Fibroblast of skin of abdomen (primary cell): ENCODE results near the gene DENND4C.
"Not testable (repeated sequence)": the region's sequence is repeated elsewhere in the genome, so short reads cannot be mapped to it uniquely, and the experiment has no call there.

ENCODE experiments used
- DNase-seq: peaks from one replicate; pipeline ENCODE4 v3.0.0-alpha.2; 2013

Gene DENND4C

DNA sequence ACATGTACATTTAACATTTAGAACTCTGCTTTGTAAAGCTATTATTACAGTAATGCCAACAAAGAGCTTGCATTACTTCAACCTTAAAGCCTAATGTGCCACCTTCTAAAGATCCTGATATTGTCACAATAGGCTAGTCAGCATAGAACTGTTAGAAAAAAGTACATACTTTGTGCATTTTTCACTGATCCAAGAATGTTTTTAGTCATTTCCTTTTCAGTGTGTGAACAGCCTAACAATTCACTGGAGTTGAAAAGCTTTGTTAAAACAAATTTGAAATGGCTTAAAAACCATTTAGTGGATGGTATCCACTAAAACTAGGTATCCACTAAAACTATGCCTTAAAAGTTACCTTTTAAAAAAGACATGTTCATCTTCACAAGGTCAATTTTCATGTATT is 145.0 kb downstream of the DENND4C start:
- peak; percentile 40 for DNase-seq

DNA sequence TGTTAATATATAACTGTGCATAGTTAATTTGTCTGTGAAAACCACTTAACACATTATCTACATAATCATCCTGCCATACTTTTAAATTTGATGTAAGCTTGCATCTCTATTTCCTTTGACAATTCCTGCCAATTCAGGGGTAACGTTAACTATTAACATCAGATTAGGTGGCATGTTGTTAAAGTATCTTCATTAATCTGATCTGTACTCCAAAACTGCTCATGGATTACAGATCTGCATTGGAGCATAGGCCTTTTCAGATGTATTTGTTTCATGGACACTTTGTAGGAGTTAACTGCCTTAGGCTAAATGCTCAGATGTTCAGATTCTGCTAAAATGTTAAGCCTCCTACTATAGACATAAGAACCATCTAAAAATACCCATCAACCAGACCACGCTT is 146.4 kb downstream of the DENND4C start:
- DNase-seq: no peak

DNA sequence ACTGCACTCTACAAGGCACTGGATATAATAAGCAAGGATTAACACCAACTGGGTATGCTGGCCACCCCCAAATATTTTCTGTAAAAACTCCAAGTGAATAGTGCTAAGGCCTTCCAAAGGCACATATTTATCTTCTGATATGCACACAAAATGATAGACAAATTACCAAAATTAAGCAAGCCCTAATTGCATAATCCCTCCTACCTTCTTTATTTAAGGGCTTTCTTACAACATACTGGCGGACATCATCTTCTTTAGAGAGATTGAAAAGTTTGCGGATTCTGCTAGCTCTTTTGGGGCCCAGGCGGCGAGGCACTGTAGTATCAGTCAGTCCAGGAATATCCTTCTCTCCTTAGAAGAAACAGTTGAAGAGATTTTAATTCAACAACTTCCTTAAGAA is 147.7 kb downstream of the DENND4C start:
- DNase-seq: no peak

GRCh38 chr9:19378647-19379046 is 148.2 kb downstream of the DENND4C start:
- no peak for DNase-seq

- no peak for DNase-seq
Observed at GRCh38 chr9:19379283-19379682, 148.8 kb downstream of the DENND4C start.

DNA sequence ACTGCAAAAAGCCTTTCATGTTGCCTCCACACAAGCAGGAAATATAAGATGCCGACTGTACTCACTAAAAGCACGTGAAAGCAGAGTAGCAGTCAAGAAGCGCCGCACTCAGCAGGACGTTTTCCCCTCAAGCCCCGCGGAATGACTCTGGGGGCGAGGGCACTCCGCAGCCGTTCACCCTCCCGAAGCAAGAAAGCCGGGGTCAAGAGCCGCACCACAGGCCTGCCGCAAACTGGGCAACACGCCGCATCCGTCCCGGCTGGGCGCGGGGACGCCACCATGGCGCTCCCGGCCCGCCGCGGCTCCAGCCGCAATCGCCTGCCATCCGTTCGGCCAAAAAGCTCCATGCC is 149.2 kb downstream of the DENND4C start:
- no peak for DNase-seq

DNA sequence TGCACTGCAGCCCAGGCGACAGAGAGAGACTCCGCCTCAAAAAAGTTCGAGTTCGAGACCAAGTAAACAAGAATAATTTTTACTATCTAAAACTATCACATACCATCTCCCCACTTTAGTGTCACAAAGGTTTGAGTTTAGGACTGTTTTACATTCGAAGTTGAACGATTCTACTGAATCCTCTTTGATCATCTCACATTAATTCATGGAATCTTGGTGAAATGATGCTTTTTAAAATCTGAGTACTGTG is 150.3 kb downstream of the DENND4C start:
- no peak for DNase-seq

GRCh38 chr9:19381656-19382055 is 151.2 kb downstream of the DENND4C start:
- DNase-seq: no peak

GRCh38 chr9:19385212-19385611 is 154.7 kb downstream of the DENND4C start:
- DNase-seq: not testable (repeated sequence)

- no peak for DNase-seq
Observed at GRCh38 chr9:19385786-19386501, 155.5 kb downstream of the DENND4C start.

DNA sequence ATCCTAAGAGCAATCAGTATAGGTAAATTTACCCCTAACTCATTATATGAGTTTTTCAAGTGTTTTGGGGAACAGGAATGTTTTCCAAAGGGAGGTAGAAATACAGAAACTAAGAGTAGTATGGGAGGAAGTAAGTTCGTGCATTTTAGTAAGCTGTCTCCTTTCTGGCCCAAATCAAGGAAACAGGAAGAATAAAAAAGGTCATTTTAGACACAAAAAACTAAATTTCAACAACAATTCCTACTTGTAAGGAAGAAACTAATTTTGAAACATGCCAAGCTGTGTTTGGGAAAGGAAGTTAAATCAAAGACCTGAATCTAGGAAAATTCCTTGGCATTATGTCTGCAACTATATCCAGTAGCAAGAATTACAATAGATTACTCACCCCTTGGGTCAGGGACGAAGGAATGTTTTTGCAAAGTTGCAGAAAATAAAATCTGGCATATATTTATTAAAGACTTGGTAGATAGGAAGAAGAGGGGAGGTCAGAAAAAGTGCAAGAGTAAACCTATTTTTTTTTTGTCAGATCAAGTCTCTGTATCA is 156.1 kb downstream of the DENND4C start:
- DNase-seq: no peak

DNA sequence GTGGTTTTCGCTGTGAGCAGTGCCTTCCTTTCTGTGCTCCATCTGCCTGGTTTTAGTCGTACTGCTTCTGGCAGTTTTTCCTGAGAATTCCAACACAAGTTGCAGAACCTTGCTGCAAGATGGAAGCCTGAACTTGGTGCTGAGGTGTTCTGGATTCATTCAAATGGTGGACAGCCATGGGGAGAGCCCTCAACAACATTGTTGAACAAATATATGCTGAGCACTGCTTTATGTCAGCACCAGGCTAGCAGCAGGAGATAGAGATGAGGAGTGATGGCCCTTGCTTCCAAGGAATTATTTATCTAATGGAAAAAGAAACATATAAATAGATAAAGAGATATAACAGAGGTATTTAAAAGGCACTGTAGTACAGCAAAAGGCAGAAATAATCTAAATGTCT is 156.8 kb downstream of the DENND4C start:
- DNase-seq: no peak

DNA sequence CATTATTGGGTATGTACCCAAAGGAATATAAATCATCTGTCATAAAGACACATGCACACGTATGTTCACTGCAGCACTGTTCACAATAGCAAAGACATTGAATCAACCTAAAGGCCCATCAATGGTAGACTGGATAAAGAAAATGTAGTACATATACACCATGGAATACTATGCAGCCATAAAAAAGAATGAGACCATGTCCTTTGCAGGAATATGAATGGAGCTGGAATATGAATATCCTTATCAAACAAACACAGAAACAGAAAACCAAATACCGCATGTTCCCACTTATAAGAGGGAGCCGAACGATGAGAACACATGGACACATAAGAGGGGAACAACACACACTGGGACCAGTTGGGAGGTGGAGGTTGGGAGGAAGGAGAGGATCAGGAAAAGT is 159.0 kb downstream of the DENND4C start:
- not testable (repeated sequence) for DNase-seq

DNA sequence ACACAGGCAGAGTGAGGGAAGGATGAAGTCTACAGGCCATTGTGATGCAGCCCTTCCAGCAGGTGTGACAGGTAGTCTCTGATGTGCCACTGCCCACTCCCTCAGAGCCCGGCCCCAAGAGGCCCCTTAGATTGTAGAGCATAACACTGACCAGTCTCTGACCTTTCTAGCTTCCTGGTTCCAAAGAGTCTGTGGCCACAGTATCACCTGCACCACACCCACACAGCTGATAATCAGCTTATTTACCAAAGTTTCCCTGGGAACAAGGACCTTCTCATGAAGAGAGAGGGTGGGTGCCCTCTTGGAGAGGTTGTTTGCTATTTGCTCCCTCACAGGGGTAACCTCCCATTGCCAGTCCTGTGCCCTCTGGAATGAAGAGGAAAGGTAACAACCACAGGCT is 167.4 kb downstream of the DENND4C start:
- no peak for DNase-seq

DNA sequence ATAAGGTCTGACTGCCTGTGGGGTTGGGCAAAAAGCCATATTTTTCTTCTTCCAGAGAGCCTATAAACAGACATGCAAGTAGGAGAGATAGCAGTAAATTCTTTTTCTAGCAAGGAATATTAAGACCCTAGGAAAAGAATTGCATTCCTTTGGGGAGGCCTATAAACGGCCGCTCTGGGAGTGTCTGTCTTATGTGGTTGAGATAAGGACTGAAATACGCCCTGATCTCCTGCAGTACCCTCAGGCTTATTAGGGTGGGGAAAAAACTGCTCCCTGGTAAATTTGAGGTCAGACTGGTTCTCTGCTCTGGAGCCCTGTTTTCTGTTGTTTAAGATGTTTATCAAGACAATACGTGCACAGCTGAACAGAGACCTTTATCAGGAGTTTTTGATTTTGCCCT is 172.7 kb downstream of the DENND4C start:
- not testable (repeated sequence) for DNase-seq

DNA sequence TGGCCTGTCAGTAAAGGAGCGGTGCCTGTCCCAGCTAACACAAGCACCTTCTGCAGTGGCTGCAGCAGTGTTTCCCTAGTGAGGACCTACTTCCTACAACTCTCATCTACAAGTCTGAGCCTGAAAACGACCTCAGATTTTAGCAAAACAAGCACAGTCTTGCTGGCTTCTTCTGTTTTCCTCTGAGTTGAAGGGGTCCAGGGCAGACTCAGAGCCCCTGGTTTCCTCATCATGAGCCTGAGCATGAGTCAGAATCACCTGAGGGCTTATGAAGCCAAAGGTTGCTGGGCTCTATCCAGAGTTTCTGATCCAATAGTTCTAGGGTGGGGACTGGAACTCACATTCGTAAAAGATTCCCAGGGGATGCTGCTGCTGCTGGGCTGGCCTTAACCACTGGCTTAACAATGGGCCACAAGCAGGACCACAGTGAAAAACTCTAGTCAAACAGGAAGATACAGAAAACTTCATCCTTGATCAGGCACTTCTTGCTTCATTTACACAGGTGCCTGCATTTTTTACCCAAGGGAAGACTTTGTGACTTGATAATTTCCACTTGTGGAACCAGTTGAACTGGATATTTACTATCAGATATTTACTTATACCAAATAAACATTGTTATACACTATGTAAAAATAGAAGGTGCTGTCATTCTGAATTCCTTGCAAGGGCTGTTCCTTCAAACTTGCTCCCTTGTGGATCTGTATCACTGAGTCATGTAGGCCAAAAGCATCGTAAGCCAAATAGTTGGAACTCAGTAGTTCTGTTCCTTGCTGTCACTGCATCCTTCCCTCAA is 174.0 kb downstream of the DENND4C start:
- DNase-seq: no peak

- no peak for DNase-seq
Observed at GRCh38 chr9:19405771-19406170, 175.3 kb downstream of the DENND4C start.

- no peak for DNase-seq
Observed at GRCh38 chr9:19408316-19408692, 177.8 kb downstream of the DENND4C start.

- DNase-seq: peak; percentile 86
Observed at GRCh38 chr9:19408693-19409400, 178.4 kb downstream of the DENND4C start, which contains the start of gene ACER2. Gene ACER2, plus strand, starts transcription at chr9:19409009. Its CDS starts 76 bp downstream, at chr9:19409085.

GRCh38 chr9:19409401-19410194 is 179.1 kb downstream of the DENND4C start:
- no peak for DNase-seq

- DNase-seq: no peak
Observed at GRCh38 chr9:19410195-19410503, 179.7 kb downstream of the DENND4C start.

- no peak for DNase-seq
Observed at GRCh38 chr9:19410594-19410993, 180.1 kb downstream of the DENND4C start.

GRCh38 chr9:19411316-19411715 is 180.8 kb downstream of the DENND4C start:
- no peak for DNase-seq
